Brain microvascular endothelial cell (primary cell): ENCODE measurements around the gene RNLS.

Experiments
- DNase-seq: peaks from one replicate; pipeline ENCODE4 v3.0.0-alpha.2; 2020
- H3K27ac ChIP-seq: fragments of 250-450 bp; sonication (Bioruptor Pico); 2 replicates; pipeline ENCODE4 v1.5.1; 2020; ENCODE audit warnings: mild to moderate bottlenecking, moderate library complexity
- H3K27me3 ChIP-seq: fragments of 250-450 bp; sonication (Bioruptor Pico); replicated peaks from 2 replicates; pipeline ENCODE4 v1.5.1; 2020; ENCODE audit warnings: mild to moderate bottlenecking
- H3K36me3 ChIP-seq: fragments of 250-450 bp; sonication (Bioruptor Pico); replicated peaks from 2 replicates; pipeline ENCODE4 v1.5.1; 2020; ENCODE audit warnings: mild to moderate bottlenecking
- H3K4me3 ChIP-seq: 2 replicates; pipeline ENCODE4 v1.5.1; 2011; ENCODE audit warnings: low read depth, mild to moderate bottlenecking, control low read depth, low read length, moderate library complexity
- in situ Hi-C: cut with HindIII; loops from 2 replicates; pipeline ENCODE4 v1.10.0; 2017; ENCODE audit warnings: low sequenced_read_pairs, low pct_ligation_motif_present
- TF ChIP-seq, protein P1 (sequence below): IDR thresholded peaks from 2 replicates; pipeline ENCODE4 v1.5.1; 2011; ENCODE audit warnings: low read depth, mild to moderate bottlenecking, moderate library complexity, low read length, control low read depth, inconsistent platforms; ENCODE audit errors: missing control alignments

The RNLS gene

GRCh38 chr10:88526501-88527105, 56.5 kb downstream of the RNLS start:
- Histone ChIP-seq H3K36me3 (no peaks in the 10 kb centered on the region), H3K4me3 (no peak overlapping the region), H3K27me3 (no peaks in the 10 kb centered on the region), H3K27ac (no peak overlapping the region)
- in situ Hi-C loops, result no loop called here
- no peak for DNase-seq
- TF ChIP-seq, protein P1, sequence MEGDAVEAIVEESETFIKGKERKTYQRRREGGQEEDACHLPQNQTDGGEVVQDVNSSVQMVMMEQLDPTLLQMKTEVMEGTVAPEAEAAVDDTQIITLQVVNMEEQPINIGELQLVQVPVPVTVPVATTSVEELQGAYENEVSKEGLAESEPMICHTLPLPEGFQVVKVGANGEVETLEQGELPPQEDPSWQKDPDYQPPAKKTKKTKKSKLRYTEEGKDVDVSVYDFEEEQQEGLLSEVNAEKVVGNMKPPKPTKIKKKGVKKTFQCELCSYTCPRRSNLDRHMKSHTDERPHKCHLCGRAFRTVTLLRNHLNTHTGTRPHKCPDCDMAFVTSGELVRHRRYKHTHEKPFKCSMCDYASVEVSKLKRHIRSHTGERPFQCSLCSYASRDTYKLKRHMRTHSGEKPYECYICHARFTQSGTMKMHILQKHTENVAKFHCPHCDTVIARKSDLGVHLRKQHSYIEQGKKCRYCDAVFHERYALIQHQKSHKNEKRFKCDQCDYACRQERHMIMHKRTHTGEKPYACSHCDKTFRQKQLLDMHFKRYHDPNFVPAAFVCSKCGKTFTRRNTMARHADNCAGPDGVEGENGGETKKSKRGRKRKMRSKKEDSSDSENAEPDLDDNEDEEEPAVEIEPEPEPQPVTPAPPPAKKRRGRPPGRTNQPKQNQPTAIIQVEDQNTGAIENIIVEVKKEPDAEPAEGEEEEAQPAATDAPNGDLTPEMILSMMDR, result no peak

DNA sequence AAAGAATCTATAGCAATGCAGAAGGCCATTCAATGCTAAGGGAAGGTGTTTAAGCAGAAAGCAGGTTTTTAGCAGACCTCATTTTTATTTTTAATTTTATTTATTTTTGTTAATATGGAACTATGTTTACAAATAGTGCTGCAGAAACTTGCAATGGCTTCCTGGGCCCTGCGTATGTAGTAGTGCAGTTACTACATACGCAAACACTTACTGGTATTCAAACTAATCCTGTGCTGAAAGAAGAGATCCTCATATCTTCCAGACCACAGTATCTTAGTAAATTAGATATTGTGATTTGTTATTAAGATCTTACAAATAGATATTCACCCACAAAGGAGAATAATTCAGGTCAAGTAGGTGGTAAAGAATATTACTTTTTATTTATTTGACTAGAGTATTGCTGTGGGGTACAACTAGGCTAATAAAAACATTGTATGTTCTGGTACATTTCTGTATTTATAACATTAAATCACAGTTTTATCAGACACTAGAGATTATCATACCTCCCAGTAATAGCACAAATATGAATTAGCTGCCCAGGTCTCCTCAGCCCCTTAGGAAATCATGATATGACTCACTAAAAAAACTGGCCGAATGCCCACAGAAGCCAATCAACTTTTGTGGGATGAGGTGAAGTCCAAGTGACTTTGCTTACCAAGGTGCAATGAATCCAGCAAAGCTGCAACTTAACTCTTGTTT, 57.6 kb downstream of the RNLS start:
- TF ChIP-seq, protein P1, result no peak
- in situ Hi-C loops, result no loop called here
- Histone ChIP-seq H3K27ac (no peak overlapping the region), H3K36me3 (no peaks in the 10 kb centered on the region), H3K27me3 (no peaks in the 10 kb centered on the region), H3K4me3 (no peak overlapping the region)
- peak; percentile 74 for DNase-seq

DNA sequence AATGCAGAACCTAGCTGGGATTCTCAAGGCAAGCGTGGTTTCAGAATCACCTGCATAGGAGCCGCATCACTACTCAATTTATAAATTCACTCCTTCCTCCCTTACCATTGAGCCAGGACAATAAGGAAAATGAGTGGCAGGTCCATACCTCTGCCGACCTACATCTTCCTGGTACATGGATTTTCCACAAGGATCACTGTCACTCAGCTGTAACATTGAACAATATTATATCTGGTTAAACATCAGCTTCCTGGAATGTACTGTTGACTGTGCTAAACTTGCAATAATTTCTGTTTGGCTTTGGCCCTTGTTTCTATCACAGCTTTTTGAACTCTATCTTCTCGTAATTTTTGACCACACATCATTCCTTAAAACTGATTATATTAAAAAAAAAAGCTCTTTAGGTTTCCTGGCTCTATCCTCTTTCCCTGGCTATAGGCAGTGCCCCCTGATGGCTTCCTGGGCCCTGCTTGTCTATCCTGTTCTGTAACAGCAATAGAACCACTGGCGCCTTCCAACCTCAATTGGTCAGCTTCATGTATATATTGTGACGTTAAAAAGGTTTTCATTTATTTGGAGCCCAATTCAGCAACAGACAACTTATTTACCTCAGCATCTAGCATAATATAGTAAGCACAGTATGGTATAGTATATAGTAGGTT, 59.2 kb downstream of the RNLS start:
- DNase-seq, result no peak
- no peak overlapping the region for H3K4me3 ChIP-seq
- H3K27ac ChIP-seq, result no peak overlapping the region
- in situ Hi-C loops, result no loop called here
- no peaks in the 10 kb centered on the region for H3K36me3 ChIP-seq
- TF ChIP-seq, protein P1, result no peak
- no peaks in the 10 kb centered on the region for H3K27me3 ChIP-seq

GRCh38 chr10:88522715-88523114, 60.4 kb downstream of the RNLS start:
- H3K27ac ChIP-seq, result no peak overlapping the region
- no peaks in the 10 kb centered on the region for H3K27me3 ChIP-seq
- no peak overlapping the region for H3K4me3 ChIP-seq
- H3K36me3 ChIP-seq, result no peaks in the 10 kb centered on the region
- in situ Hi-C loops, result no loop called here
- TF ChIP-seq, protein P1, result no peak
- no peak for DNase-seq

DNA sequence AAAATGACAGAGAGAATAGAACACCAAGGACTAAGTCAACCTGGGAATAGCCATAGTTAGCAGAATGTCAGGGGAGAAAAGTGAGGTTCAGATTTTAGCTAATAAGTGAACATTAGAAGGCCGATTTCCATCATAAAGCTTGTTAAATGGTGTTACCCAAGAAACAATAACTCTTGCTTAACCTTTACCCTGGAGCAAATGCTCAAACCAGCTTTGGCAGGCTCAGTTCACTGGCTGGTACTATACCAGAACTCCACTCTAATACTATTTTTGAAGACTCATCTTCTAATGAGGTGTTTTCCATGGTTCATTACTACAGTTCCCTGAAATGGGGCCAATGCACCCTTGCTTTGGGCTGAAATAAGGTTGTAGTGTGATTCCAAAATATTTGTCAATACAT, 61.3 kb downstream of the RNLS start:
- in situ Hi-C loops, result no loop called here

More for the DNA sequence above, 61.3 kb downstream of the RNLS start:
- Histone ChIP-seq H3K4me3 (no peak overlapping the region), H3K36me3 (no peaks in the 10 kb centered on the region), H3K27me3 (no peaks in the 10 kb centered on the region), H3K27ac (no peak overlapping the region)
- TF ChIP-seq, protein P1, result no peak
- DNase-seq, result no peak
